ENCODE measurements around the gene RAB10.
"Not testable (repeated sequence)": the region's sequence is repeated elsewhere in the genome, so short reads cannot be mapped to it uniquely, and the experiment has no call there.

Gene RAB10

GRCh38 chr2:26064846-26065245, 31.0 kb downstream of the RAB10 start:
- no peak for DNase-seq

GRCh38 chr2:26067186-26067974, 33.5 kb downstream of the RAB10 start:
- DNase-seq: no peak

GRCh38 chr2:26067980-26068507, 34.2 kb downstream of the RAB10 start:
- DNase-seq: no peak

GRCh38 chr2:26068602-26069298, 34.9 kb downstream of the RAB10 start:
- DNase-seq: peak; percentile 68 to 86 (median 85)

GRCh38 chr2:26070730-26071129, 36.8 kb downstream of the RAB10 start:
- DNase-seq: no peak

GRCh38 chr2:26072925-26073768, 39.3 kb downstream of the RAB10 start:
- DNase-seq: no peak

- DNase-seq: no peak
Observed at GRCh38 chr2:26073830-26074229, 39.9 kb downstream of the RAB10 start.

GRCh38 chr2:26074676-26075075, 40.8 kb downstream of the RAB10 start:
- DNase-seq: no peak

GRCh38 chr2:26075173-26075572, 41.3 kb downstream of the RAB10 start:
- DNase-seq: no peak

- DNase-seq: no peak
Observed at GRCh38 chr2:26076001-26076587, 42.2 kb downstream of the RAB10 start.

GRCh38 chr2:26077291-26077690, 43.4 kb downstream of the RAB10 start:
- no peak for DNase-seq

- no peak for DNase-seq
Observed at GRCh38 chr2:26078939-26079338, 45.1 kb downstream of the RAB10 start.

- DNase-seq: no peak
Observed at GRCh38 chr2:26080356-26080755, 46.5 kb downstream of the RAB10 start.

GRCh38 chr2:26080925-26081324, 47.0 kb downstream of the RAB10 start:
- DNase-seq: not testable (repeated sequence)

- peak in 2 of 3 donors; percentile 42 to 48 for DNase-seq
Observed at GRCh38 chr2:26081556-26081955, 47.7 kb downstream of the RAB10 start.

GRCh38 chr2:26086155-26086637, 52.3 kb downstream of the RAB10 start:
- peak; percentile 35 to 84 (median 67) for DNase-seq

- no peak for DNase-seq
Observed at GRCh38 chr2:26086779-26087178, 52.9 kb downstream of the RAB10 start.

GRCh38 chr2:26088038-26088643, 54.3 kb downstream of the RAB10 start:
- peak; percentile 31 to 49 (median 40) for DNase-seq

GRCh38 chr2:26088931-26089330, 55.0 kb downstream of the RAB10 start:
- DNase-seq: not testable (repeated sequence)

- DNase-seq: no peak
Observed at GRCh38 chr2:26089337-26089736, 55.5 kb downstream of the RAB10 start.

GRCh38 chr2:26095758-26096157, 61.9 kb downstream of the RAB10 start:
- DNase-seq: no peak

GRCh38 chr2:26099933-26100332, 66.0 kb downstream of the RAB10 start:
- no peak for DNase-seq
